Activated CD4-positive, alpha-beta T cell treated with anti-CD3 and anti-CD28 coated beads for 24 hours (primary cell): ENCODE results near the gene HOXB6.

ENCODE experiments used
- DNase-seq, 2 donors: peaks; one replicate each; pipeline ENCODE4 v3.0.0-alpha.2; 2020; ENCODE audit warnings: low read depth in 2 of 2

The HOXB6 gene

GRCh38 chr17:48634493-48635208, 29.9 kb upstream of the HOXB6 start:
- no peak for DNase-seq

GRCh38 chr17:48633266-48633677, 28.5 kb upstream of the HOXB6 start:
- no peak for DNase-seq

- no peak for DNase-seq
Observed at GRCh38 chr17:48632579-48633265, 27.9 kb upstream of the HOXB6 start.

- no peak for DNase-seq
Observed at GRCh38 chr17:48631693-48632578, 27.1 kb upstream of the HOXB6 start.

- no peak for DNase-seq
Observed at GRCh38 chr17:48630925-48631692, 26.3 kb upstream of the HOXB6 start.

- DNase-seq = no peak
Observed at GRCh38 chr17:48630009-48630924, 25.5 kb upstream of the HOXB6 start.

DNA sequence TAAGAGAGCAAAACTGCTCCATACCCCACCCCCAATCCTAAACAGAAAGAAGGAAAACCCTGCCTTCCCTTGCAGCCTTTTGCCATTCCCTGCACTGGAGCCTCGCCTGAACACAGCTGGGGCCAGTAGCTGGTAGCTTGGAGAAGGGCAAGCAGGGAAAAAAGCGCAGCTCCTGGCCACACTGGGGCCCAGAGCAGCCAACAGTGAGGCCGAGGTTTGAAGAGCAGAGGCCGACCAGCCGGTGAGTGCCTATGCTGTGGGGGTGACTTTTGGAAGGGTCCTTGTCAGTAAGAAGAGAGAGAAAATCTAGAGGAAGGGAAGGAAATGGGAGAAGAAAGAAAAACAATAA, 24.6 kb upstream of the HOXB6 start:
- DNase-seq = no peak

DNA sequence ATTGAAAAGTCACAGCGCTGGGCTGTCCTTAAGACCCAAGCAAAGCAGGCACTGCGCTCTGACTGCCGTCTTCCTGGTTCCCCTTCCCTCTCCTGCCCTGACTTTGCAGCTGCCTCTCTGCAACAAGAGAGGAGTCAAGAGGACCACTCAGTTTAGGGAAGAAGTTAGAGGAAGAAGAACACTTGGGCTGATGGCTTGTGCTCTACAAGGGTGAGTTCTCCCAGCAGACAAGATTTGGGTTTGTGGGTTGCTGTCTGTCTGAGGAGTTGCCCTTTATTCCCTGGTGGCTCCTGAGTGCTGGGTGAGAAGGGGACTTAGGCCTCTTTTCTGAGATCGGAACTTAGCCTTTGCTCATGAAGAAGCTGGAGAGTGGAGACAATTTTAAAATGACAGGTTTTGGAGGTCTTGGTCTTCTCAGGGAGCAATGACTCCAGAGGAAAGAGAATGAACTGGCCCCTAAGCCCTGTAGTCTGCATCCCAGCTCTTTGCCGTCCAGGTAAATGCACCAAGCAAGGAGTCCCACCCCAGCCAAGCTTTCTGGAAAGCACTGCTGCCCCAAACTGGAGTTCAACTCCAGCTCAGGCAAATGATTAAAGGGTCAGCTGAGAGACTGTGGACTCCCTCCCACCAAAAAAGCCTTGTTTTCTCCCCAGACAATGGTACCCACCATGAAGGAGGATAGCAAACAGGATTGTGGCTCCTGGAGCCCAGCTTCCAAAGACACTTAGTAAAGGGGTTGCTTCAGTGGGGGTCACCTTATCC, 24.0 kb upstream of the HOXB6 start:
- no peak for DNase-seq

DNA sequence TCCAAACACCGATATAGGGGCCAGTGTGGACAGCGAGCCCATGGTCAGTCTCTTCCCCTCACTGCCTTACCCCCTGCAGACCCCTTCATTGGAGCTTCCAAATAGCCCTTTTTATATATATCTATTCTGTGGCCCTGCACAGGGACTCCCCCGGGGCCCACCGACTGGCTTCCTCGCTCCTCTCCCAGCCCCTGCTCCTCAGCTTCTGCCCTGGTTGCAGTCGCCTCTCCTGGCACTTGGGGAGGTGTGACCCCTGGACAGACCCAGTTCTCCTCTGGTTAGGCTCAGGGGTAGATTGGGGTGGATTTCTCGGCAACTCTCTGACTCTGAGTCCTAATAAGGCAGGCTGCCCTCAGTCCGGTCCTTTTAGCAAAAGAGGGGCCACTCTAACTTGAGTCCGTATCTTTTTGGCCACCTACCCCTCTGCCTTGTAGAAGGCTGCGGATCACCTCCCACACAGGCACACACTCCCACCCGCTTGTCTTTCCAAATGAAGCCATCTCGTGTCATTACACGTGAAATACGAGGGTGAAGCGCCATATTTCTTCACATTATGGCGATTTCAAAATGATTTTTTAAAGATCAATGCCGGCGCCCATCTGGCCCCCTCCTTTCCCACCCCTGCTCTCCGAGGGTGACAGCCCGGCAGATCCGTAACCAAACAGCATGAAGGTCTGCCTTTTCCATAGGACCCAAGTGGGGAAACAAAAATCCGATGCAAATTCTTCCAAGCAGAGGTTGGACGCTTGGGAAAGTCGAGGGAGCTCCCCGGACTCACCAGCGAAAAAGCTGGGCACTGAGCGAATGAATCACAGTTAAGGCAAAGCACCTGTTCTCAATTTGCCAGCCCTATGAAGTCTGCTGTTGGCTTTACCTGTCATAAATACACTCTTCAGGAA, 23.1 kb upstream of the HOXB6 start:
- no peak for DNase-seq

- DNase-seq = no peak
Observed at GRCh38 chr17:48627118-48627597, 22.4 kb upstream of the HOXB6 start.

DNA sequence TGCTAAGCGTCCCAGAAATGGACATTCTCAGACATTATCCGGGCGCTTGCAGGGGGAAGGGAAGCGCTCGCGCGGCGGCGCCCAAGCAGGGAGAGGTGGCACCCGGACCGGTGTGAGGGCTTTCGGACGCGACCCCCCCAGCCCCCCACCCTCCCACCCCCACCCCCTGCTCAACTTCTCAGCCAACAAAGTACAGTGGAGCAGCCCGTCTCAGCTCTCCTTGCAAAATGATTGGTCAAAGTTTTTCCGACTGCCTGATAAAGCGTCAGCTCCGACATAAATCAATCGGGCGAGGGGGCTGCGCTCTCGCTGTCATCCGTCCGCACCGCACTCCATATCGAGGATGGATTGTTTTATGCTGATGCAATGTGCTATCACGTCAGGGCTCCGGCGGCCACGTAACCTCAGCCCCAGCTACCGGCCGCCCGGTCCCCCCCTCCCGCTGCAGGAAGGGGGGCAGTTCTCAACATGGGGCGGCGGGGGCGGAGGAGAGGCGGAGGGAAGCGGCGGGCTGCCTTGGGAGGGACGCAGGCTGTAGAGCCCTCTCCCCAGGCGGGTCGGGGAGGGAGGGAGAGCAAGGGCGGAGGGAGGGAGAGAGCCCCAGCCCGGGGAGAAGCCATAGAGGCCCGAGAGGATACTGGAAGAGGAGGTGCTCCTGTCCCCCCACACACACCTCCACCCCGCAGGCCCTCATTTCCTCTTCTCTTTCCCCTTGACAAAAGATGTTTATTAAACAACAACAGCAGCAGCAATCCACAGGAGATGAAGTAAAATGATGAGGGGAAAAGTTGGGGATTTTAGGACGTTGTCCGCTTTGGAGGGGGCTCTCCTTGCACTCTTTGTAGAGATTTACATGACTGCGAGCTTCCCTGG, 21.7 kb upstream of the HOXB6 start, which contains the start of gene HOXB9:
HOXB9 (minus strand) TSS at position 114 of the 873 bp plus-strand sequence; CDS start at position 25, 89 bp downstream.
- DNase-seq = no peak

GRCh38 chr17:48625495-48626244, 20.9 kb upstream of the HOXB6 start:
- DNase-seq = no peak

- no peak for DNase-seq
Observed at GRCh38 chr17:48624544-48625494, 20.0 kb upstream of the HOXB6 start.

DNA sequence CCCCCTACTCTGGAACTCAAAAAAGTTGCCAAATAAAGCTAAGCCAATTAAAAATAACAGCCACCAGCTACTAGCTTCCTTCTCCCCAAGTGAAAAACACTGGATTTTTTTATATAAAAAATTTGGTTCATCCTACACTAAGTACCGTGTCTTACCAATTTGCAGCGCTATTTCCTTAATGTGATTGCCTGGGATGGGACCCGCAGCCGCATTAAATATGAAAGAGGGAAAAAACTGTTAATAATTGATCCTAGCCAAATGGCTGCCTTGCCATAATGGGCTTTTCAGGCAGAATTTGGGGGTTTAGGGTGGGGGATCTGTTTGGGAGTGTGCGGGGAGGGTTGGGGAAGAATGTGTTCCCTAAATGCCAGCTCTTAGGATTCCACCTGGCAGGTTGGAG, 19.3 kb upstream of the HOXB6 start:
- no peak for DNase-seq

DNA sequence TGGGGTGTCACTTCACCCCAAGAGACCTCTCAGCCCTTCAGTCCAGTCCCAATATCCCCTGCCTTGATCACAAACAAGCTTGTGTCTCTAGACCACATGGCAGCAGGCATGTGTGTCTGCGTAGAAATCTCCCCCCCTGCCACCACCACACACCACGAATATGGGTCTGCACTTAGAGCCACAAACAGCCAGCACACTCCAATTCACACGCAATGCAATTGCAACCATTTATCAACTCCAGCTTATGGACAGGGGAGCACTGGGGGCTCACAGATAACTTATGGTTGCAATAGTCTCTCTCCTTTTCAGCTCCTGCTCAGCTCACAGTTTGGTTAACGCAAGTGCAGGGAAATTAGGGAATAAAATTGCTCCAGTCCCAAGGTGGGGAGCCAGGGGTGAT, 18.8 kb upstream of the HOXB6 start:
- no peak for DNase-seq

GRCh38 chr17:48622857-48623256, 18.1 kb upstream of the HOXB6 start:
- DNase-seq = no peak
